Measurements from ENCODE around the gene TFPI. TPM values are rescaled to one million over a fixed set of nuclear protein-coding genes. Genes with fewer than 3 reads are reported as not detected.

TFPI gene
- total RNA-seq, 1 experiment from 2014 or later = 129 TPM

DNA sequence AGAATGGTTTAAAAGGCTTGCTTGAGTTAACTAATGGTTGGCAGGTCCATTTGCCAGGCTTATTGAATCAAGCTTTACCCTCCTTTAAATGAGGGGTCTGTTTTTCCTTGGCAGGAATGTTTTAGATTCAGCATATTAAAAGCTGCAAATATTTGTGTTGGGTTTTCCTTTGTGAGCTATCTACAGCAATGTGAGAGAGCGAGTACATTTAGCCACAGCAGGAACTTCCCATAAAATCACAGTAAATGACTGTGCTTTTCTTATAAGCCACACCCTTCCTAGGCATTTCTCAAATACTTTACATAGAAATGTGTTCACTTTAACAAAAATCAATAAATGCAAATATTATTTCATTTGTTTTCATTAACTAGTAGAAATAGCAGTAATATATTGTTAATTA is 130.1 kb downstream of the TFPI start:
- TF ChIP-seq POLR2AphosphoS5 (IDR thresholded peaks at IDR 0.05; ENCODE audit: low read depth, low read length) = no peak
- no peak for TF ChIP-seq TCF7L2 (IDR thresholded peaks at IDR 0.05; ENCODE audit: low read depth, low read length)
- TF ChIP-seq REST (IDR thresholded peaks at IDR 0.05; ENCODE audit: insufficient read depth in 1 of 2, low read depth in 2 of 2, low read length in 1 of 2) = no peak
- no peak for TF ChIP-seq SIN3A (IDR thresholded peaks at IDR 0.05; ENCODE audit: borderline replicate concordance, insufficient read depth, low read depth, low read length)
- TF ChIP-seq, protein P1, sequence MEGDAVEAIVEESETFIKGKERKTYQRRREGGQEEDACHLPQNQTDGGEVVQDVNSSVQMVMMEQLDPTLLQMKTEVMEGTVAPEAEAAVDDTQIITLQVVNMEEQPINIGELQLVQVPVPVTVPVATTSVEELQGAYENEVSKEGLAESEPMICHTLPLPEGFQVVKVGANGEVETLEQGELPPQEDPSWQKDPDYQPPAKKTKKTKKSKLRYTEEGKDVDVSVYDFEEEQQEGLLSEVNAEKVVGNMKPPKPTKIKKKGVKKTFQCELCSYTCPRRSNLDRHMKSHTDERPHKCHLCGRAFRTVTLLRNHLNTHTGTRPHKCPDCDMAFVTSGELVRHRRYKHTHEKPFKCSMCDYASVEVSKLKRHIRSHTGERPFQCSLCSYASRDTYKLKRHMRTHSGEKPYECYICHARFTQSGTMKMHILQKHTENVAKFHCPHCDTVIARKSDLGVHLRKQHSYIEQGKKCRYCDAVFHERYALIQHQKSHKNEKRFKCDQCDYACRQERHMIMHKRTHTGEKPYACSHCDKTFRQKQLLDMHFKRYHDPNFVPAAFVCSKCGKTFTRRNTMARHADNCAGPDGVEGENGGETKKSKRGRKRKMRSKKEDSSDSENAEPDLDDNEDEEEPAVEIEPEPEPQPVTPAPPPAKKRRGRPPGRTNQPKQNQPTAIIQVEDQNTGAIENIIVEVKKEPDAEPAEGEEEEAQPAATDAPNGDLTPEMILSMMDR (IDR thresholded peaks at IDR 0.05) = no peak
- H3K4me1 ChIP-seq (ENCODE audit: control insufficient read depth, insufficient read depth, low read length) = no peaks in the 10 kb centered on the region
- no peak for DNase-seq (ENCODE audit: low read depth, low spot score)
- ATAC-seq = no peak
- no peaks in the 10 kb centered on the region for H3K27me3 ChIP-seq (ENCODE audit: control insufficient read depth, insufficient read depth, low read length)
- BruUV-seq (replicated peaks) = no TSS peak
- H3K36me3 ChIP-seq (ENCODE audit: control insufficient read depth, insufficient read depth, low read length) = no peaks in the 10 kb centered on the region
- intact Hi-C loops (cut with micrococcal nuclease; ENCODE audit: unreplicated experiment) (no loop called here), in situ Hi-C loops (cut with HindIII; ENCODE audit: low pct_unique_long_range_greater_than_20kb, low sequenced_read_pairs) (no loop called here)
- no peak overlapping the region for H3K27ac ChIP-seq (ENCODE audit: low read length)
- ChIA-PET CTCF (no interaction called here), POLR2A (no interaction called here)
- H3K4me3 ChIP-seq (ENCODE audit: low read depth in 2 of 2, low read length in 2 of 2) = no peak overlapping the region
- no peaks in the 10 kb centered on the region for H3K9me3 ChIP-seq (ENCODE audit: control insufficient read depth, insufficient read depth, low read depth, low read length)

- in situ Hi-C loops (cut with HindIII; ENCODE audit: low pct_unique_long_range_greater_than_20kb, low sequenced_read_pairs) = no loop called here
- no peak for ATAC-seq
- Histone ChIP-seq H3K27ac (ENCODE audit: low read length) (no peak overlapping the region), H3K9me3 (ENCODE audit: control insufficient read depth, insufficient read depth, low read depth, low read length) (no peaks in the 10 kb centered on the region), H3K4me1 (ENCODE audit: control insufficient read depth, insufficient read depth, low read length) (no peaks in the 10 kb centered on the region), H3K27me3 (ENCODE audit: control insufficient read depth, insufficient read depth, low read length) (no peaks in the 10 kb centered on the region), H3K4me3 (ENCODE audit: low read depth in 2 of 2, low read length in 2 of 2) (no peak overlapping the region), H3K36me3 (ENCODE audit: control insufficient read depth, insufficient read depth, low read length) (no peaks in the 10 kb centered on the region)
- DNase-seq (ENCODE audit: low read depth, low spot score) = no peak
- CTCF ChIA-PET = no interaction called here
- intact Hi-C loops (cut with micrococcal nuclease; ENCODE audit: unreplicated experiment) = no loop called here
- POLR2A ChIA-PET = no interaction called here
- TF ChIP-seq, protein P1 (IDR thresholded peaks at IDR 0.05) = no peak
- TF ChIP-seq REST (IDR thresholded peaks at IDR 0.05; ENCODE audit: insufficient read depth in 1 of 2, low read depth in 2 of 2, low read length in 1 of 2) (no peak), TCF7L2 (IDR thresholded peaks at IDR 0.05; ENCODE audit: low read depth, low read length) (no peak), SIN3A (IDR thresholded peaks at IDR 0.05; ENCODE audit: borderline replicate concordance, insufficient read depth, low read depth, low read length) (no peak), POLR2AphosphoS5 (IDR thresholded peaks at IDR 0.05; ENCODE audit: low read depth, low read length) (no peak)
- no TSS peak for BruUV-seq (replicated peaks)
These were observed 132.0 kb downstream of the TFPI start for GRCh38 chr2:187422282-187422681.

Measured in Panc1 (cell line).